ENCODE measurements around the gene FAM210A.
"Not testable (repeated sequence)": the region's sequence is repeated elsewhere in the genome, so short reads cannot be mapped to it uniquely, and the experiment has no call there.

FAM210A gene

DNA sequence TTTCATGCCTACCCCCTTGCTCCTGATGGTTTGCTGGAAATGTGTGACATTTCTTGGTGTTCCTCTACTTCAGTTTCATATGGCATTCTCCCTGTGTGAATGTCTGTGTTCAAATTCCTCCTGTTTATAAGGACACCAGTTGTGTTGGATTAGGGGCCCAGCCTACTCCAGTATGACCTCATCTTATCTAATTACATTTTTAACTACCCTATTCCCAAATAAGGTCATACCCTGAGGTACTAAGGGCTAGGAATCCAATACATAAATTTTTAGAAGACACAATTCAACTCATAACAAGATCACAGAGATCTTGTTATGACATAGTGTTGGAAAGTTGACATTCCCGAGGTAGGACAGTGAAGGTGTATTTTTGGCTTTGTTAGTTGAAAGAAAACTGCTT is 5.5 kb downstream of the FAM210A start:
- Mint-ChIP-seq H3K4me1 (peaks cover 22% of the 10 kb centered on the region), H3K27me3 (no peaks in the 10 kb centered on the region), H3K4me3 (no peak overlapping the region), H3K27ac (no peak overlapping the region), H3K36me3 (peaks cover 38% of the 10 kb centered on the region), H3K9me3 (peaks cover 9% of the 10 kb centered on the region)
- no peak for DNase-seq
- CTCF ChIA-PET = no interaction called here

DNA sequence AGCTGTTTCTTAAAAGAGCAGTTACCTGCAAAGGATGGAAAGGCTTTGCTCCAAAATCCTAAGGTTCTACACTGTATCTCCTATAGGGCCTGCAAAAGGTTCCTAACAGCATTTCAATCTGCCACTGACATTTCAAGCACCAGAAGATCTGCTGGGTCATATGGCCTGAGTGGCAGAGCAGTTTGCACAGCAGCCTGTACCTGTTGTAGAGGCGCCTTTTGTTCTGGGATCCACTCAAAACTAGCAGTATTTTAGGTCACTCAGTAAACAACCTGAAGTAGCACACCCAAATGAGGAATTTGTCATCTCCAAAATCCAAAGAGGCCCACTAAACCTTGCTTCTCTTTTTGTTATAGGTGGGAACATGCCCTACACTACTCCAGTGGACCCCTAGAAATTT is 6.2 kb downstream of the FAM210A start:
- no peak for DNase-seq
- Mint-ChIP-seq H3K27me3 (no peaks in the 10 kb centered on the region), H3K27ac (no peak overlapping the region), H3K4me1 (peaks cover 15% of the 10 kb centered on the region), H3K36me3 (peaks cover 32% of the 10 kb centered on the region), H3K9me3 (peaks cover 9% of the 10 kb centered on the region), H3K4me3 (no peak overlapping the region)
- CTCF ChIA-PET = no interaction called here

DNA sequence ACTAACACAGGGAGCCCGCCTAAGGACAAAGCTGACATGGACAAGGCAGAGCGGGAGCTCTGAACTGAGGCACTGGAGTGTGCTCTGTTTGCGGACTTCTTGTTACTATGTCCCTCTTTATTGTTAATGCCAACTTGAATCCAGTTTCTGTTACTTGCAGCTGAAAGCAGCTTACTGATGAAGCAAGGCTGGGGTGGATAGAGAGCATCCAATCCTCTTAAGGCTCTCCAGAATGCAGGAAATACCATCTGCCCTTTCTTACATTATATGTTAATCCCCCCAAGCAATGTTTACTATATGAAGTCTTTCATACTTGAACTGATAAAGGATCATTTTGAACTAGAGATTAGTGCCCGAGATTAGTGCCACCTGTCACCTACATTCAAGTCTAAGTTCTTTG is 9.4 kb downstream of the FAM210A start:
- Mint-ChIP-seq H3K36me3 (peaks cover 28% of the 10 kb centered on the region), H3K4me3 (no peak overlapping the region), H3K27ac (no peak overlapping the region), H3K27me3 (no peaks in the 10 kb centered on the region), H3K9me3 (peaks cover 9% of the 10 kb centered on the region), H3K4me1 (no peaks in the 10 kb centered on the region)
- CTCF ChIA-PET = no interaction called here
- DNase-seq = no peak

DNA sequence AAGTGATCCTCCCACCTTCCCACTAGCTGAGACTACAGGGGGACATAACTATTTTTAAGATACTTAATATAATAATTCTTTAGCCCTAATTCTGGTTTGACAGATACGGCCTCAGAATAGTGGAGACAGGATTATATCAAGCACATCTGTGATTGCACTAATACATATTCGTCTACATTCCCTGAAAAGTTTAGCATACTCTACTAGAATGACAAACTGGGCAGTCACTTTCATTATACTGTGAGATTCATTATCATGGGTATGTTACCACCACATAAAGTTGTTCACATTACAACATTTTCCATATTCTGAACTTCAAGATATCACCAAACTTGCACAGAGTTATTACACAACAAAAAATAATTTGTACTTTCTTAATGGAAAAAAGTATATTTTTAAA is 11.0 kb downstream of the FAM210A start:
- no peak for DNase-seq
- CTCF ChIA-PET = no interaction called here
- no peaks in the 10 kb centered on the region for H3K27me3 Mint-ChIP-seq
- peaks cover 24% of the 10 kb centered on the region for H3K36me3 Mint-ChIP-seq
- no peaks in the 10 kb centered on the region for H3K4me1 Mint-ChIP-seq
- H3K4me3 Mint-ChIP-seq = no peak overlapping the region
- peaks cover 9% of the 10 kb centered on the region for H3K9me3 Mint-ChIP-seq
- no peak overlapping the region for H3K27ac Mint-ChIP-seq

DNA sequence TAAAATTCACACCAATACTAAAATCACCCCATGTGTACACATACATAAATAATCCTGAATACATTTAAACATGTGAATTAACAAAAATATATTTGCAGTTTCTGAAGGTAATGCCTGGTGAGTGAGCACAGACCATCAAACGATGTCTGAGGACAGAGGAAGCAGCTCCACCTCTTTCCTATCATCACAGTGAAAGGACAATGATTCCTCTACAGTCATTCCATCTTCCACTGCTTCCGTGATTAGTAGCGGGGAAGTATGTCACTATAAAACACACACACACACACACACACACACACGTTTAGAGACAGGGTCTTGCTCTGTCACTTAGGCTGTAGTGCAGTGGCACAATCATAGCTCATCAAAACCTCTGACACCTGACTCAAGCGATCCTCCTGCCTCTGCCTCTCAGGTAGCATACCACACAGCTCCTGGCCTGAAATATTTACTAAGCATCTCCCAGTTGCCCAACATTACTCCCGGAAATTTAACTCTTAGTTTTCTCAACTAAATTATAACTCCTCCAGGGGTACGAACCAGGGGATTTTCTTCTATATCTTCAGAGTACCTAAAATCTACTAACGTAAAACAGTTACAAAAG is 12.8 kb downstream of the FAM210A start:
- CTCF ChIA-PET = no interaction called here
- Mint-ChIP-seq H3K27ac (no peak overlapping the region), H3K4me1 (no peaks in the 10 kb centered on the region), H3K9me3 (peaks cover 16% of the 10 kb centered on the region), H3K4me3 (no peak overlapping the region), H3K27me3 (no peaks in the 10 kb centered on the region), H3K36me3 (peaks cover 30% of the 10 kb centered on the region)
- no peak for DNase-seq

DNA sequence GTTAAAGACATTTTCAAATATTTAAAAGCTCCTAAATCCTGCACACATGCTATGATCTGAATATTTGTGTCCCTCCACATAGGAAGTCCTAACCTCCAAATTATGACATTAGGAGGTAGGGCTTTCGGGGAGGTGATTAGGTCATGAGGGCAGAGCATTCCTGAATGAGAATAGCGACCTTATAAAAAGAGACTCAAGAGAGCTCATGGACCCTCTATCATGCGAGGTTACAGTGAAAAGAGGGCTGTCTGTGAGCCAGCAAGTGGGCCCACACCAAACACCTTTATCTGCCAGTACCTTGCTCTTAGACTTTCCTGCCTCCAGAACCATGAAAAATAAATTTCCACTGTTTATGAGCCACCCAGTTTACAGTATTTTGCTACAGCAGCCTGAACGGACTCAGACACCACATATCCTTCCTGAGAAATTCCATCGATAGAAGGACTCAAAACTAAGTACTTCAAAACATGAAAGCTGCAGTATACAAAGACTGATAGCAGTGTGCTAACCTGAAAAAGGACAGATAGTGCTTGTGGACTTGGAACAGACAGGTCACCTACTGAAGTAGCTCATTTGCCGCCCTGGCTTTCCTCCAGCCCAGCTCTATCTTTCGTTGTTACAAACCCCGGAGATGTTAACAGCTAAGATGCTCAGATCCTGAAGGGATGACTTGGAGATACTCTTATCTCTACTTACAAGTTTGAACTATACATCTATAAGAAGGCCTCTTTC is 13.8 kb downstream of the FAM210A start:
- Mint-ChIP-seq H3K27ac (no peak overlapping the region), H3K9me3 (peaks cover 10% of the 10 kb centered on the region), H3K4me3 (no peak overlapping the region), H3K27me3 (no peaks in the 10 kb centered on the region), H3K36me3 (peaks cover 28% of the 10 kb centered on the region), H3K4me1 (no peaks in the 10 kb centered on the region)
- CTCF ChIA-PET = interaction anchor here (1.4 kb wide), 1 partner anchor 10 kb away, joined by 3 read pairs; no protein-coding TSS in a partner anchor
- no peak for DNase-seq

DNA sequence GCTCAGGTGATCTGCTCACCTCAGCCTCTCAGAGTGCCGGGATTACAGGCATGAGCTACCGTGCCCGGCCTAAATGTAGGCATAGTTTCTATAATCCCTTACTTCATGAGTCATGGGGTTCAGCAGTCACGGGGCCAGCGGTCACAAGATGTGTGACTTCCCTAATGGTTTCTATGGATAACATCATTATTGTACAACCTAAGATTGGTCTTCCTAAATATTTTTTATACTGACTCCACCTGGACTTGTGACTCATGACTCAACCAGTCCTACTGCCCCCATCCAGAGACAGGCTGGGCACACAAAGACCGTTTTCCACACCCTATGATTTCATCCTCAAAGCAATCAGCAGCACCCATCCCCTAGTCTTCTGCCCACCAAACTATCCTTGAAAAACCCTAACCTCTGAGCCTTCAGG is 15.9 kb downstream of the FAM210A start:
- no peak overlapping the region for H3K4me3 Mint-ChIP-seq
- H3K9me3 Mint-ChIP-seq = peaks cover 16% of the 10 kb centered on the region
- H3K27ac Mint-ChIP-seq = no peak overlapping the region
- CTCF ChIA-PET = no interaction called here
- no peak for DNase-seq
- no peaks in the 10 kb centered on the region for H3K27me3 Mint-ChIP-seq
- H3K36me3 Mint-ChIP-seq = peaks cover 38% of the 10 kb centered on the region
- no peaks in the 10 kb centered on the region for H3K4me1 Mint-ChIP-seq

DNA sequence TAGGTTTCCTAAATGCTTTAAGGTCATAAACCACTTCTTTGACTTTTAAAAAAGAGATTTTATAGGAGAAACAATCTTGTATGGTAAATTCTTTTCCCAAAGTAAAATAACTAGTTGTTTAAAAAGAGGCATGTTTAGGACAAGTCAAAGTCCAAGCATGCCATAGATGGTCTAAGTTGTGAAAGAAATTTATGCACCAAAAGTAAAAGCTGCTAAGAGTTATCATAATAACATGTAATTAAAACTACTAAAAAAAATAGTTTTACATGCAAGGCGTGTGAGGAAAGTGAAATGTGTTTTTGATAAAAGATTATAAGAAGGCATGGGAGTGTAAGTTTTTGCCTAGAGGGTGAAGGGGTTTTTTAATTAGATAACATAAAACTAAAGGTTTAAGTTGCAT is 22.5 kb downstream of the FAM210A start:
- no peak for DNase-seq

DNA sequence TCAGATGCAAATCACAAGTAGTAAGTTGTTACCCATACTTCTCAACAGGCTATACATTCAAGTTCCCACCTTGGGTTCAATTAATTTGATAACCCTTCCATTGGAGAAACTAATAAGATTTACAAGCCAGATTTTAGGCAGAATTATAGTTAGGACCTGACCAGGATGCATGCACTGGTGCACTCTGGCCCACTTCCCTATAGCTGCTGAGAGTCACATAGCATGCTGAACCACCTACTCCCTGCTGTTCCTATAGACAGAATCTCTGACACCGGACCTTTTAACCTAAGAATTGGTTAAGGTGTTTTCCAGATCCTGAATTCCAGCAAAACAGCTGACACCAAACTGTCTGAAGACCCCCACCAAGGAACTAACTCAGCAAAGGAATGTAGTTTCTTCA is 26.2 kb downstream of the FAM210A start:
- DNase-seq = no peak
- Mint-ChIP-seq H3K4me1 (no peaks in the 10 kb centered on the region), H3K27me3 (no peaks in the 10 kb centered on the region), H3K36me3 (peaks cover 47% of the 10 kb centered on the region), H3K27ac (no peak overlapping the region), H3K4me3 (no peak overlapping the region), H3K9me3 (peaks cover 48% of the 10 kb centered on the region)
- CTCF ChIA-PET = no interaction called here

More for the DNA sequence above, 22.5 kb downstream of the FAM210A start:
- Mint-ChIP-seq H3K9me3 (peaks cover 49% of the 10 kb centered on the region), H3K27ac (no peak overlapping the region), H3K4me3 (no peak overlapping the region), H3K4me1 (no peaks in the 10 kb centered on the region), H3K36me3 (peaks cover 48% of the 10 kb centered on the region), H3K27me3 (no peaks in the 10 kb centered on the region)
- CTCF ChIA-PET = no interaction called here

DNA sequence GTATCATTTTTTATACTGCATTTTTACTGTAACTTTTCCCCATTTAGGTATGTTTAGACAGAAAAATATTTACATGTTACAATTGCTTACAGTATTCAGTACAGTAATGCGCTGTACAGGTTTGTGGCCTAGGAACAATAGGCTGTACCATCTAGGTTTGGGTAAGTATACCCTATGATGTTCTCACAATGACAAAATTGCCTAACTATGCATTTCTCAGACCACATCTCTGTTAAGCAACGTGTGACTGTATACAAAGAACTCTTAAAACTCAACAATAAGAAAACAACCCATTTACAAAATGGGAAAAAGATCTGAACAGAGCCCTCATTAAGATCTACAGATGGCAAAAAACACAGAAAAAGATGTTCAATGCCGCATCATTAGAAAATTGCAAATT is 29.4 kb downstream of the FAM210A start:
- Mint-ChIP-seq H3K4me1 (no peaks in the 10 kb centered on the region), H3K4me3 (no peak overlapping the region), H3K27me3 (no peaks in the 10 kb centered on the region), H3K9me3 (peaks cover 41% of the 10 kb centered on the region), H3K36me3 (peaks cover 38% of the 10 kb centered on the region), H3K27ac (no peak overlapping the region)
- no peak for DNase-seq
- CTCF ChIA-PET = interaction anchor here (0.8 kb wide), 1 partner anchor 17 kb away, joined by 3 read pairs; no protein-coding TSS in a partner anchor

DNA sequence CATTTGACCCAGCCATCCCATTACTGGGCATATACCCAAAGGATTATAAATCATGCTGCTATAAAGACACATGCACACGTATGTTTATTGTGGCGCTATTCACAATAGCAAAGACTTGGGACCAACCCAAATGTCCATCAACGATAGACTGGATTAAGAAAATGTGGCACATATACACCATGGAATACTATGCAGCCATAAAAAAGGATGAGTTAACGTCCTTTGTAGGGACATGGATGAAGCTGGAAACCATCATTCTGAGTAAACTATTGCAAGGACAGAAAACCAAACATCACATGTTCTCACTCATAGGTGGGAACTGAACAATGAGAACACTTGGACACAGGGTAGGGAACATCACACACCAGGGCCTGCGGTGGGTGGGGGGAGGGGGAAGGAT is 31.0 kb downstream of the FAM210A start:
- H3K4me1 Mint-ChIP-seq, DNase-seq, H3K27me3 Mint-ChIP-seq, CTCF ChIA-PET, H3K4me3 Mint-ChIP-seq, H3K27ac Mint-ChIP-seq: not testable (repeated sequence)
- Mint-ChIP-seq H3K36me3 (peaks cover 31% of the 10 kb centered on the region), H3K9me3 (peaks cover 32% of the 10 kb centered on the region)

DNA sequence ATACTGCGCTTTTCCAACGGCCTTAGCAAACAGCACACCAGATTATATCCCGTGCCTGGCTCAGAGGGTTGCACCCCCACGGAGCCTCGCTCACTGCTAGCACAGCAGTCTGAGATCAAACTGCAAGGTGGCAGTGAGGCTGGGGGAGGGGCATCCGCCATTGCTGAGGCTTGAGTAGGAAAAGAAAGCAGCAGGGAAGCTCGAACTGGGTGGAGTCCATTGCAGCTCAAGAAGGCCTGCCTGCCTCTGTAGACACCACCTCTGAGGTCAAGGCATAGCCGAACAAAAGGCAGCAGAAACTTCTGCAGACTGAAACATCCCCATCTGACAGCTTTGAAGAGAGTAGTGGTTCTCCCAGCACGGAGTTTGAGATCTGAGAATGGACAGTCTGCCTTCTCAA is 36.3 kb downstream of the FAM210A start:
- CTCF ChIA-PET, H3K27ac Mint-ChIP-seq, H3K4me1 Mint-ChIP-seq, H3K4me3 Mint-ChIP-seq, H3K27me3 Mint-ChIP-seq, DNase-seq: not testable (repeated sequence)
- H3K36me3 Mint-ChIP-seq = peaks cover 15% of the 10 kb centered on the region
- peaks cover 14% of the 10 kb centered on the region for H3K9me3 Mint-ChIP-seq

DNA sequence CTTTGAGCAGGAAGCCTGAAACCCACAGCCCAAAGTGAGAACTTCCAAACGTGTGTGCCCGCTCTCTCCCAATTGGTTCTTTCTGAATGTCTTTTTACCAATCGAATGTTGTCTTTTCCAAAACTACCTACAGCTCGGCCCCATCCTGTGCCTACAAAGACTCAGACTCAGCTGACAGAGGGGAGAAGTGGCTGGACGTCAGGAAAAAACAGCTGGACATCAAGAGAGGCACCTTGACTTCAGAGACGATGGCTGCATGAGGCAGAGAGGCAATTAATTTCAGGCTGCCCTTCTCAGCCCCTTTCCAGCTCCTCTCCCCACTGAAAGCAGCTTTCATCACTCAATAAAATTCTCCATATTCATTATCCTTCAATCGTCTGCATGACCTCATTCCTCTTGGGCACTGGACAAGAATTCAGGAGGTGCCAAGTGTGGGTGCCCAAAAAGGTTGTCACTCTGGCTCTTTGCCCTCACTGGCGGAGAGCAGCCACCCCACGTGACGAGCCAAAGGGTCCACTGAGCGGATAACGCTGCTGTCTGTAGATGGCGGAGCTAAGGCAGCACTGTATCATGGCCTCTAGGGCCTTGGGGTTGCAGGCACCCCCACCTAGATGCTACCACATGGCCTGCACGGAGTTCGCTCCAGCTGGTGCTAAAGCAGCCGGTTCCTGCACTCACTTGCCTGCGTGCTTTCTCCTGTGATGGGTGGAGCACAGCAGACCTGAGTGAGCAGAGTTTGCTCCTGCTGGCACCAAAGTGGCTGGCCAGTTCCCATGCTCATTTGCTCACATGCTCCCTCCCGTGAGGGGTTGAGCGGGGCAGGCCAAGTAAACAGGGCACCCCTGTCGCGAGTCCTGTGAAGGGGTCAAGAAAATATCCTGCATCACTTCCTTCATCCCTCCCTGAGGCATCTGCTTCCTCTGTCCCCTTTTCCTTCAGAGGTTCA is 37.9 kb downstream of the FAM210A start:
- Mint-ChIP-seq H3K9me3 (peaks cover 7% of the 10 kb centered on the region), H3K4me3 (no peak overlapping the region), H3K27ac (no peak overlapping the region), H3K4me1 (no peaks in the 10 kb centered on the region), H3K27me3 (no peaks in the 10 kb centered on the region), H3K36me3 (peaks cover 15% of the 10 kb centered on the region)
- CTCF ChIA-PET = no interaction called here
- no peak for DNase-seq

DNA sequence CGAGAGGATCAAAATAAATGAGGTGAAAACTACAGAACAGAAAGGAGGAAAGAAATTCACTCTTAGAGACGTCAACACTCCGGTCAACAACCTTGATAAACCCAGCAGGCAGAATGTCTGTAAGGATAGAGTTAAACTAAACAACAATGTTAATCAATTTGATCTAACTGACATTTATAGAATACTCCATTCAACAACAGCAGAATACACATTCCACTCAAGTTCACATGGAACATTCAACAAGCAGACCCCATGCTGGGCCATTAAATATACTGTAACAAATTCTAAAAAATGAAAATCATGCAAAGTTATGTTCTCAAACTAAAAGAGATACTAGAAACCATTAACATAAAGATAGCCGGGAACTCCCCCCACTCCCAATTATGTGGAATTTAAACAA is 41.8 kb downstream of the FAM210A start:
- peaks cover 16% of the 10 kb centered on the region for H3K36me3 Mint-ChIP-seq
- DNase-seq = no peak
- H3K4me1 Mint-ChIP-seq = no peaks in the 10 kb centered on the region
- no peak overlapping the region for H3K4me3 Mint-ChIP-seq
- H3K27me3 Mint-ChIP-seq = no peaks in the 10 kb centered on the region
- no peaks in the 10 kb centered on the region for H3K9me3 Mint-ChIP-seq
- CTCF ChIA-PET = no interaction called here
- H3K27ac Mint-ChIP-seq = no peak overlapping the region
